Measurements from ENCODE around the gene TXNIP. TPM values are rescaled to one million over a fixed set of nuclear protein-coding genes. Genes with fewer than 3 reads are reported as not detected.

TXNIP gene
- total RNA-seq, 1 donor from 2014 or later: 107 TPM

GRCh38 chr1:145972580-145972979, 23.8 kb downstream of the TXNIP start:
- no peaks in the 10 kb centered on the region for H3K4me1 Mint-ChIP-seq (ENCODE audit: unreplicated experiment)

DNA sequence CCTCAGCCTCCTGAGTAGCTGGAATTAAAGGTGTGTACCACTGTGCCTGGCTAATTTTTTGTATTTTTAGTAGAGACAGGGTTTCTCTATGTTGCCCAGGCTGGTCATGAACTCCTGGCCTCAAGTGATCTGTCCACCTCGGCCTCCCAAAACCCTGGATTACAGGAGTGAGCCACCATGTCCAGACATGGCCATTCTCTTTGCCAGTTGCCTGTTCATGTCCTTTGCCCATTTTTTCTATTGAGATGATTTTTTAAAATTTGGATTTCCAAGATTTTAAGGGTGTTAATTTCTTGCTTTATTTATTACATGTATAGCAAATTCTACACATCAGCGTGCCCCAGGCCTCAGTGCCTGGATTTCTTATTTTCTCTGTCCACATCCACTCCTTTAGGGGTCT, 29.1 kb downstream of the TXNIP start:
- Mint-ChIP-seq H3K27me3 (ENCODE audit: unreplicated experiment) (peaks cover 4% of the 10 kb centered on the region), H3K4me1 (ENCODE audit: unreplicated experiment) (peaks cover 17% of the 10 kb centered on the region), H3K27ac (ENCODE audit: unreplicated experiment) (no peak overlapping the region), H3K9me3 (ENCODE audit: unreplicated experiment) (no peaks in the 10 kb centered on the region), H3K4me3 (ENCODE audit: unreplicated experiment) (peak overlapping the region; percentile 33), H3K36me3 (ENCODE audit: low read depth, unreplicated experiment) (peaks cover 4% of the 10 kb centered on the region)
- DNase-seq (ENCODE audit: low spot score): no peak
- no peak for TF ChIP-seq CTCF (IDR thresholded peaks at IDR 0.05; ENCODE audit: unreplicated experiment)

More at GRCh38 chr1:145972580-145972979, 23.8 kb downstream of the TXNIP start:
- no peak overlapping the region for H3K4me3 Mint-ChIP-seq (ENCODE audit: unreplicated experiment)
- H3K36me3 Mint-ChIP-seq (ENCODE audit: low read depth, unreplicated experiment): no peaks in the 10 kb centered on the region
- TF ChIP-seq CTCF (IDR thresholded peaks at IDR 0.05; ENCODE audit: unreplicated experiment): no peak
- H3K9me3 Mint-ChIP-seq (ENCODE audit: unreplicated experiment): no peaks in the 10 kb centered on the region
- H3K27me3 Mint-ChIP-seq (ENCODE audit: unreplicated experiment): peaks cover 2% of the 10 kb centered on the region
- no peak overlapping the region for H3K27ac Mint-ChIP-seq (ENCODE audit: unreplicated experiment)
- DNase-seq (ENCODE audit: low spot score): no peak

- Mint-ChIP-seq H3K4me3 (ENCODE audit: unreplicated experiment) (peak overlapping the region; percentile 93), H3K4me1 (ENCODE audit: unreplicated experiment) (peaks cover 23% of the 10 kb centered on the region), H3K9me3 (ENCODE audit: unreplicated experiment) (no peaks in the 10 kb centered on the region), H3K27me3 (ENCODE audit: unreplicated experiment) (peaks cover 19% of the 10 kb centered on the region), H3K36me3 (ENCODE audit: low read depth, unreplicated experiment) (peaks cover 4% of the 10 kb centered on the region), H3K27ac (ENCODE audit: unreplicated experiment) (no peak overlapping the region)
- no peak for DNase-seq (ENCODE audit: low spot score)
- no peak for TF ChIP-seq CTCF (IDR thresholded peaks at IDR 0.05; ENCODE audit: unreplicated experiment)
Measured at GRCh38 chr1:145965119-145965744, 31.1 kb downstream of the TXNIP start.

- Mint-ChIP-seq H3K27ac (ENCODE audit: unreplicated experiment) (peak within 1 kb of the TSS; percentile 72), H3K4me3 (ENCODE audit: unreplicated experiment) (peak within 1 kb of the TSS; percentile 93), H3K9me3 (ENCODE audit: unreplicated experiment) (no peaks in the 10 kb centered on the region), H3K4me1 (ENCODE audit: unreplicated experiment) (peaks cover 28% of the 10 kb centered on the region), H3K36me3 (ENCODE audit: low read depth, unreplicated experiment) (peaks cover 4% of the 10 kb centered on the region), H3K27me3 (ENCODE audit: unreplicated experiment) (peaks cover 22% of the 10 kb centered on the region)
- no peak for TF ChIP-seq CTCF (IDR thresholded peaks at IDR 0.05; ENCODE audit: unreplicated experiment)
- DNase-seq (ENCODE audit: low spot score): peak; percentile 83
Measured at GRCh38 chr1:145964328-145965118, 31.9 kb downstream of the TXNIP start, which contains the start of the genes ANKRD34A and POLR3GL. Gene ANKRD34A, minus strand, starts transcription at chr1:145964575. Its CDS starts 2,816 bp downstream, at chr1:145961759. Gene POLR3GL, plus strand, starts transcription at chr1:145964690. Its CDS starts 10,176 bp downstream, at chr1:145974866.
